Epidermal melanocyte (primary cell): ENCODE measurements around the gene PHF21B.
"Not testable (repeated sequence)": the region's sequence is repeated elsewhere in the genome, so short reads cannot be mapped to it uniquely, and the experiment has no call there.

ENCODE experiments used
- DNase-seq: peaks from one replicate; pipeline ENCODE4 v3.0.0; 2011; ENCODE audit warnings: low spot score; ENCODE audit not compliant: insufficient read length

PHF21B gene

GRCh38 chr22:44878483-44879300 is 131.1 kb downstream of the PHF21B start:
- no peak for DNase-seq

- no peak for DNase-seq
These were observed 132.9 kb downstream of the PHF21B start for GRCh38 chr22:44876921-44877320.

DNA sequence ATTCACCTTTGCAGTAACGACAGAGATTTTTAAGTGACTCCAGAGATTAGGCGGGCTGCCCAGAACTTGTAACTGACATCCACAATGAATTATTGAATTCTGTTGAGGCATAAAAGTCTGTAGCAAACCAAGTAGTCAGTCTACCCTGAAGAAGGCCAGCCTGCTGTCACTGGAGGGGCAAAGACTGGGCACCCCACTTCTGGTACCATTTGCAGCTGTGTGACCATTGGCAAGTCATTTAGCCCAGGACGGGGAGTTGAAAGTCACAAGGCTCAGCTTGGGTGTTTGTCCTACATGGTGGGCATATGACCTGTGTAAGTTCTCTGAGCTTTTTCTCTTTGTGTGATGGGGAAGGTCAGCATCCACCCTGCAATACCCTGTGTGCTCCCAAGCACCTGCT is 138.0 kb downstream of the PHF21B start:
- DNase-seq, result no peak

DNA sequence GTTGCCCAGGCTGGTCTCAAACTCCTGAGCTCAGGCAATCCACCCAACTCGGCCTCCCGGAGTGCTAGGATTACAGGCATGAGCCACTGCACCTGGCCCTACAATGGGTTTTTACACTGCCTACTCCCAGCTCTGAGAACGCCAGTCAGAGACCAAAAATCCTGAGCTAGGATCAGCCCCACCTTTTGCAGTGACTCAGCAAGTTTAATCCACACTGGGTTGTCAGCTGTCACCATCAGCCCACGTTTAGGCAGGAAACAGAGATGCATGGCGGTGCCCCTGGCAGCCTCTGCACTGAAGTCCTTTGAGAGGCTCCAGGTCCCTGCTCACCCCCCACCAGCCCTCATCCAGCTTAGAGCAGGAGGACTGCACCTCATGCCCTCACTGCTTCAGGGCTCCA is 139.8 kb downstream of the PHF21B start:
- no peak for DNase-seq

GRCh38 chr22:44869196-44869595 is 140.6 kb downstream of the PHF21B start:
- no peak for DNase-seq

- no peak for DNase-seq
These were observed 144.4 kb downstream of the PHF21B start for GRCh38 chr22:44865193-44866057.

DNA sequence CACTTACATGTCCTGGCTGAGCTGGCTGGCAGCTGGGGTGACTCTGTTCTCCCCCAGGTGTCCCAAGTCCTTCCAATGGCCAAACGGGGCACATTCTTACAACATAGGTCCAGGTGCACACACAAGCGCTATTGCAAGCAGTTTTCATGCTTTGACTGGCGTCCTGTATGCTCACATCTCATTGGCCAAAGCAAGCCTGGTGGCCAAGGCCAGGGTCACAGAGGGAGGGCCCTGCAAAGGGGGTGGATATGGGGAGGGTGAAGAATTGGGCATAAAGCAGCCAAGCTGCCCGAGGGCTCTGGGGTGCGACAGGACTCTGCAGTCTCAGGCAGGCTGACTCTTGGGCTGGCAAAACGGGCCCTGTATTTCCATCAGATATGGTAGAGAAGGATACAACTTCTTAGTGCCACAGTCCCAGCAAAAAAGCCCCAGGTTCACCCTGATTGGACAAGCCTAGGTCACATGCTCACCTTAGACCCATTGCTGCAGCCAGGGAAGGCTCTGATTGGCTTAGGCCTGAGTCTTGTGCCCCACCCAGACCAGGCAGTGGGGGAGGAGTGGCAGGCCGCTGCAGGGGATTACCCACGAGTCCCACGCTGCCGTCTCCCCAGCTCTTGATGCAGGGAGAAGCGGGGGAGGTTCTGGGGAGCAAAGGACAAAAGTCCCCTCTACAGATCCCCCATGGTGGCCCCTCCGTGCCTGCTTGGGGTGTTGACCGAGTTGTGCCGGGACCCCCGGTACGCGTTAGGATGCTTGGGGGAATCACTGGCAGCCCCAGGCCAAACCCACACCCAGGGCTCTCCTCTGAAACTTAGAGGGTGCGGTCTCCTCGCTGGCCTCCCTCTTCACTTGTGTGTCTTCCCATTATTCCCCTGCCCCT is 146.6 kb downstream of the PHF21B start:
- DNase-seq, result no peak

- DNase-seq, result no peak
These were observed 147.5 kb downstream of the PHF21B start for GRCh38 chr22:44862281-44862680.

- no peak for DNase-seq
These were observed 148.6 kb downstream of the PHF21B start for GRCh38 chr22:44861245-44861644.

DNA sequence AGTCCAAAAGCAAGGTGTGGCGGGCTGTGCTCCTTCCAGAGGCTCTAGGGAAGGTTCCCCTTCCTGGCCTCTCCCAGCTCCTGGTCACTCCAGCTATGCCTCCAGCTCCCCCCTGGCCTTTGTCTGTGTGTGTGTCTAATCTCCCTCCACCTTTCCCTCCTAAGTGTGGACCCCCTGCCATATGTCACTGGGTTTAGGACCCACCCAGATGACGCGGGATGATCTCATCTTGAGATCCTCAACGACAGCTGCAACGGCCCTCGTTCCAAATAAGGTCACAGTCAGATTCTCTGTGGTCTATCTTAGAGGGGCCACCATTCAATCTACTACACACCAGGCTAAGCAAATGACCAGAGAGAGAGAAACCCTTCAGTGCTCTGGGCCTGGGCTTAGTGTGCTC is 149.5 kb downstream of the PHF21B start:
- no peak for DNase-seq

GRCh38 chr22:44859641-44860040 is 150.2 kb downstream of the PHF21B start:
- DNase-seq, result no peak

DNA sequence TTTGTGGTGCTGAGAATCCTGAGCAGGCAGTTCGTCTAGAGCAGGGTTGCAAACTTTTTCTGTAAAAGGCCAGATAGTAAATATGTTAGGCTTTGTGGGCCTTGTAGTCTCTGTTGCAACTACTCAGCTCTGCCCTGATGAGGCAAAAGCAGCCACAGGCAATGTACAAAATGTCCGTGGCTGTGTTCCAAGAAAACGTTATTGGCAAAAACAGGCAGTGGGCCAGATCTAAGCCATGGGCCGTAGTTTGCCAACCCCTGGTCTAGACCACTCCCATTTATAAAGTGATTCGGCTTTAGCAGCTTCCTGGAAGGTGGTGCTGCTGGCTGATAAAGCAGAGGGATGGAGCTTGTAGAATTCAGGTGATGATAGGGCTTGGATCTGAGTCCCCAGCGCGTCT is 151.0 kb downstream of the PHF21B start:
- not testable (repeated sequence) for DNase-seq

- no peak for DNase-seq
These were observed 153.9 kb downstream of the PHF21B start for GRCh38 chr22:44855855-44856254.

DNA sequence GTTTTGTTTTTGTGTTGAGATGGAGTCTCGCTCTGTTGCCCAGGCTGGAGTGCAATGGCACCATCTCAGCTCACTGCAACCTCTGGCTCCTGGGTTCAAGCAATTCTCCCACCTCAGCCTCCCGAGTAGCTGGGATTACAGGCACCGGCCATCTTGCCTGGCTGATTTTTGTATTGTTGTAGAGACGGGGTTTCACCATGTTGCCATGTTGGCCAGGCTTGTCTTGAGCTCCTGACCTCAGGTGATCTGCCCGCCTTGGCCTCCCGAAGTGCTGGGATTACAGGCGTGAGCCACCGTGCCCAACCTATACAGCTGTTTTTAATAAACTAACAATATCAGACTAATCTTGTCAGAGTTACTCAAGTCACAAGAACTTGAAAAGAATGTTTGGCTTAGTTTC is 155.2 kb downstream of the PHF21B start:
- not testable (repeated sequence) for DNase-seq

DNA sequence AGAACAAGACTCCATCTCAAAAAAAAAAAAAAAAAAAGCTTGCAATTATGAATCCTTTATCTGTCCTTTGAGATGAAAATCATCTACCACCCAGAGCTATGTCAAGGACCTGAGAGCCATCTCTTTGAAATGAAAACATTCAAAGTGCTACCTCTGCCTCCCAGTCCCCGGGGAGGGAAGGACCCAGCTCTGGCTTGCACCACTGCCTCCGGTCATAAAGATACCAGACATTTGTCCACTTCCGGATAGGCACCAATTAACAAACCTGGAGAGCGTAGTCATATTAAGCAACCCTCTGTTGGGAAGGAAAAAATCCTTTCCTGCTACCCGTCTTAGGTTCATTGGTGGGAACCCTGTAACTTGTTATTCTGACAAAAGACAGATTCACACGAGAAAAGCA is 158.9 kb downstream of the PHF21B start:
- DNase-seq, result no peak

- no peak for DNase-seq
These were observed 160.9 kb downstream of the PHF21B start for GRCh38 chr22:44848791-44849420.

GRCh38 chr22:44848296-44848741 is 161.5 kb downstream of the PHF21B start:
- DNase-seq, result no peak

DNA sequence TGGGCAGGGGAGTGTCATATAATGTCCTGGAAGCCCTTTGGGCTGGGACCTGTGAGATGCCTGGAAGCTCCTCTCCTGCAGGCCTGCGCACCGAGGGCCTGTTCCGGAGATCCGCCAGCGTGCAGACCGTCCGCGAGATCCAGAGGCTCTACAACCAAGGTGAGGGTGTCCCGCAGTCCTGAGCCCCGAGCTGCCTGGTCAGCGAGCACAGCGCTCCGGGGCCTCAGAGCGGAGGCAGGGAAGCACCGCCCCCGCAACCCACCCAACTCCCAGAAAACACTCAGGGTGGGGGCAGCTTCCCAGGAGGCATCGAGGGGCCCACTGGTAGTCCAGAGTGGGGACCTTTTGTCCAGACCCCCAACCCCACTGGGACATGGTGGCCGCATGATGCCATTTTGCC is 161.9 kb downstream of the PHF21B start:
- no peak for DNase-seq

- no peak for DNase-seq
These were observed 162.4 kb downstream of the PHF21B start for GRCh38 chr22:44847380-44847779.

DNA sequence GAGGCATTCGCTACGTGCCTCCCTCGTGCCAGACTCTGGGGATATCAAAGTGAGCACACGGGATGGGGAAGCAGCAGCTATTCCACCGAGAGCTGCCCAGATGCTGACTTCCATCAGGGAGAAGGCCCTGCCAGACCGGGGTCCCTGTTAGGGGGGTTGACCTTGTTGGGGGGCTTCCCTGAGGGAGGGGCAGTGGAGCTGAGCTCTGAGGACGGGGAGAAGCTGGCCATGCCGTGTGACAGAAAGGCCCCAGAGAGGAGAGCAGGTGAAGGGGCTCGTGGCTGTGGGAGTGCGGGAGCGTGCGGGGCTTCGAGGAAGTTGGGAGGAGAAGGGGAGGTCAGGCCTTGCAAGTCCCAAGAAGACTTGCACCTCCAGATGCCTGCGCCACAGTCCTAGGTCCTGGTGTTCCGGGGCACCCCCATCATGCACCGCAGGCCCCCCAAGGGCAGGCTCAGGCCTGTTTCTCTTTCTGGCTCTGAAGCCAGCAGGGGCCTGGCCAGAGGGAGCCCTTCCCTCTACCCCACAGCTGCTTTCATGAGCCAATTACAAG is 163.0 kb downstream of the PHF21B start:
- DNase-seq, result no peak
